BLaER1 (cell line): ENCODE data around the gene RAD18.

Source experiments
- H3K27ac ChIP-seq: shearing (Covaris generic); formaldehyde crosslinking; 2 replicates; pipeline ENCODE4 v1.8.1; 2022
- H3K27me3 ChIP-seq: shearing (Covaris generic); formaldehyde crosslinking; 2 replicates; pipeline ENCODE4 v1.8.1; 2022
- H3K36me3 ChIP-seq: shearing (Covaris generic); formaldehyde crosslinking; 2 replicates; pipeline ENCODE4 v1.8.1; 2022
- H3K4me1 ChIP-seq: shearing (Covaris generic); formaldehyde crosslinking; 2 replicates; pipeline ENCODE4 v1.8.1; 2022
- H3K4me2 ChIP-seq: shearing (Covaris generic); formaldehyde crosslinking; 2 replicates; pipeline ENCODE4 v1.8.1; 2022
- H3K4me3 ChIP-seq: shearing (Covaris generic); formaldehyde crosslinking; 2 replicates; pipeline ENCODE4 v1.8.1; 2022
- H3K9ac ChIP-seq: shearing (Covaris generic); formaldehyde crosslinking; 2 replicates; pipeline ENCODE4 v1.8.1; 2022
- H3K9me3 ChIP-seq: shearing (Covaris generic); formaldehyde crosslinking; 2 replicates; pipeline ENCODE4 v1.8.1; 2022
- H4K20me1 ChIP-seq: shearing (Covaris generic); formaldehyde crosslinking; 2 replicates; pipeline ENCODE4 v1.8.1; 2022
- Cebpa-rat ChIP-seq: shearing (Covaris generic); IDR thresholded peaks from 2 replicates; pipeline ENCODE4 v1.8.1; 2022

Gene RAD18

DNA sequence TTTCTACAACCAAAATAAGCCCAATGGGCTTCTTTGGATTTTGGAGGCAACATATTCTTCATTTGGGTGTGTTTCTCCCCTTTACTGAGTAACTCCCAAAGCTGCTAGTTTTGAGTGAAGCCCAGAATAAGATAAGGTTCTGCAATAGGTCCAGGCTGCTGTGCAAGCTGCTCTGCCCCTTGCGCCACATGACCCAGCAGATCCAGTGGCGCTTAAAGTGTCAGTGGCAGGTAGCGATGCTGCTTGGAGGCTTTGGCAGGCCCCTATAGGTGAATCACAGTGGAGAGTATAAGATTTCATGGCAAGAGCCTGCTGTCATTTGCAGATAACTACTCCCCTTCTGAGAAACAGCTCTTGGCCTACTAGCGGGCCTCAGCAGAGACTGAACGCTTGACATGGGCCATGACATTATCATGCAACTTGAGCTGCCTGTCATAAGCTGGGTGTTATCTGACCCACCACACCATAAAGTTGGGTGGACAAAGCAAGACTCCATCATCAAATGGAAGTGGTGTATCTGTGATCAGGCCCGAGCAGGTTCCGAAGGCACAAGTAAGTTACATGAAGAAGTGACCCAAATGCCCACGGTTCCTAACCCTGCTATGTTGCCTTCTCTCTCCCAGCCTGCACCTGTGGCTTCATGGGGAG lies 105.4 kb downstream of the RAD18 start:
- no peak overlapping the region for H3K4me3 ChIP-seq
- H3K36me3 ChIP-seq, result peaks cover 39% of the 10 kb centered on the region; the same call in 1 of the 2 replicates
- H3K27ac ChIP-seq, result no peak overlapping the region
- H3K27me3 ChIP-seq, result no peaks in the 10 kb centered on the region
- no peak overlapping the region for H3K9ac ChIP-seq
- H4K20me1 ChIP-seq, result no peaks in the 10 kb centered on the region
- H3K4me1 ChIP-seq, result no peaks in the 10 kb centered on the region
- TF ChIP-seq Cebpa-rat, result no peak
- no peak overlapping the region for H3K4me2 ChIP-seq
- no peaks in the 10 kb centered on the region for H3K9me3 ChIP-seq

DNA sequence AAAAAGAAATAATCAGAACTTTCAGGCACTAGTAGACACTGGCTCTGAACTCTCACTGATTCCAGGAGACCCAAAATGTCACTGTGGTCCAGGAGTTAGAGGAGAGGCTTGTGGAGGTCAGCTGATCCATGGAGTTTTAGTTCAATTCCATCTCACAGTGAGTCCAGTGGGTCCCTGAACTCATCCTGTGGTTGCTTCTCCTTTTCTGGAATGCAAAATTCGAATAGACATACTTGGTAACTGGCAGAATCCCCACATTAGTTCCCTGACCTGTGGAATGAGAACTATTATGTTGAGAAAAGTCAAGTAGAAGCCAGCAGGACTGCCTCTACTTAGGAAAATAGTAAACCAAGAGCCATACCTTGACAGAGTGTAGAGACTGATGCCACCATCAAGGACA lies 106.6 kb downstream of the RAD18 start:
- peaks cover 34% of the 10 kb centered on the region; the same call in 1 of the 2 replicates for H3K36me3 ChIP-seq
- H3K27me3 ChIP-seq, result no peaks in the 10 kb centered on the region
- H3K4me1 ChIP-seq, result no peaks in the 10 kb centered on the region
- no peak overlapping the region for H3K4me2 ChIP-seq
- H3K4me3 ChIP-seq, result no peak overlapping the region
- no peak overlapping the region for H3K9ac ChIP-seq
- H4K20me1 ChIP-seq, result no peaks in the 10 kb centered on the region
- H3K27ac ChIP-seq, result no peak overlapping the region
- H3K9me3 ChIP-seq, result no peaks in the 10 kb centered on the region
- TF ChIP-seq Cebpa-rat, result no peak

DNA sequence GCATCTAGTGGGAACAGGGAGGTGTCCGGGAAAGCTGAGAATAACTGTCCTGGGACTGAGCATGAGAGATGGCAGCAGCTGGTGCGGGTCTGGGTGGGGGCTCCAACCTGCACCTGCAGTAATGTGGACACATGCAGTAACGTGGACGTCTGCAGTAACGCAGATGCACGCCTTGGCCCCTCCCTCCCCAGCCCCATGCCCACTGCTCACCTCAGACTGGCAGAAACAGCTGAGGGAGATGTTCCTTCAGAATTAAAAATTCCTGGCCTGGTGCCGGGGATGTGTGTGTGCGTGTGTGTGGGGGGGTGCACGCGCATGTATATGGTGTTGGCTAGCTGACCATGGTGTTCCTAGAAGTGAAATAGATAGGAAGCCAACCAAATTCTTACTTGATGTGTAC lies 107.2 kb downstream of the RAD18 start:
- Histone ChIP-seq H3K9ac (no peak overlapping the region), H3K4me1 (no peaks in the 10 kb centered on the region), H4K20me1 (no peaks in the 10 kb centered on the region), H3K4me2 (no peak overlapping the region), H3K4me3 (no peak overlapping the region), H3K9me3 (no peaks in the 10 kb centered on the region), H3K27ac (no peak overlapping the region), H3K36me3 (peaks cover 34% of the 10 kb centered on the region; the same call in 1 of the 2 replicates), H3K27me3 (no peaks in the 10 kb centered on the region)
- no peak for TF ChIP-seq Cebpa-rat

DNA sequence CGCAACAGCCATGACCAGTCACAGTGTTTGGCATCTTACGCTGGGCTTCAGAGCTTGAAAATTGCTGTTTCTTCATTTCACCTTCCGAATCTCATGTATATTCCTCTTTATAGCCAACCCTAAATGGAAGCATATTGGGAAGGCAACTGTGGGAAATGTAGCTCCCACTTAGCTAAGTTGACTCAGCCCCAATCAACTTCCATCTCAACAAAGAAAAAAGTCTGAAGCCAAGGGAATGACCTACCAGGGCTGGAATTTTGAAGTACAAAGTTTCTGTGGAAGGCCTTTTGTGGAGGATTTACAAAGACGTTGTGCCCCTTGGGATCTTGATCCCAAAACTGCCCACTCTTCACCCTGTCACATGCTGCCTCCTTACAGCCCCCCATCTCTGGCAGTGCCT lies 108.6 kb downstream of the RAD18 start:
- no peaks in the 10 kb centered on the region for H4K20me1 ChIP-seq
- H3K9me3 ChIP-seq, result no peaks in the 10 kb centered on the region
- no peak overlapping the region for H3K4me3 ChIP-seq
- TF ChIP-seq Cebpa-rat, result no peak
- H3K4me1 ChIP-seq, result no peaks in the 10 kb centered on the region
- H3K27me3 ChIP-seq, result no peaks in the 10 kb centered on the region
- no peak overlapping the region for H3K9ac ChIP-seq
- H3K27ac ChIP-seq, result no peak overlapping the region
- no peak overlapping the region for H3K4me2 ChIP-seq
- peaks cover 29% of the 10 kb centered on the region; the same call in 1 of the 2 replicates for H3K36me3 ChIP-seq

DNA sequence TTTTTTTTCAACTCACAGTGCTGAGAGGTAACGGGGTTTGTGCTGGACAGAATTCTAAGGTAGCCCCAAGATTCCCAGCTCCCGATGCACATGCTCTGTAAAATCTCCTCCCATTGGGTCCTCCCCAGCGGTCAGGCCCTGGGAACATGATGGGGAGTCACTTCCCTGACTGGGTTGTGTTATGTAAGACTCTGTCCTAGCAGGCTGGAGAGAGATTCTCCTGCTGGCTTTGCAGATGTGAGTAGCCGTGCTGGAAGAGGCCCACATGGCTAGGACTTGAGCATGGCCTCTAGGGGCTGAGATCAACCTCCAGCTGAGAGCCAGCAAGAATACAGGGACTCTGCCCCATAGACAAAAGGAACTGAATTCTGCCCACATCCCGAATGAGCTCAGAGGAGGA lies 110.2 kb downstream of the RAD18 start:
- H3K36me3 ChIP-seq, result peaks cover 26% of the 10 kb centered on the region; the same call in 1 of the 2 replicates
- H3K4me3 ChIP-seq, result no peak overlapping the region
- TF ChIP-seq Cebpa-rat, result no peak
- no peaks in the 10 kb centered on the region for H4K20me1 ChIP-seq
- no peaks in the 10 kb centered on the region for H3K27me3 ChIP-seq
- H3K27ac ChIP-seq, result no peak overlapping the region
- no peaks in the 10 kb centered on the region for H3K4me1 ChIP-seq
- H3K4me2 ChIP-seq, result no peak overlapping the region
- H3K9ac ChIP-seq, result no peak overlapping the region
- no peaks in the 10 kb centered on the region for H3K9me3 ChIP-seq

DNA sequence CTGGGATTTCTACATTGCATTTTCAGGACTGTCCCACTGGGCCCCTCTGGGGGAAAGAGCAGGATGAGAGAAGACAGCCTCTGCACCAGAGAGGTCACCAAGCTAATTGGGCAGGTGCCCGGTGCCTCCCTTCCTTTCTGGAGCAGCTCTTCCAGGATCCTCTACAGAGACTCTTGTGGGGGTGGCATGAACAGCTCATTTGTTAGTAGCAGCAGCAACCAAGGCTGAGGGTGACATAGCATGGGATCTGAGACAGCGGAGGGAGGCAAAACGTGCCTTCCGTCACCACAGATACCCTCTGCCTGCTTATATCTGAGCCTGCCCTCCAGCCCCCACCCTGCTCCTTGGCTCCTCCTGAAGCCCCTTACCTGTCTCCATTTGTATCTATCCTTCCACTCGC lies 110.8 kb downstream of the RAD18 start:
- Histone ChIP-seq H3K9me3 (no peaks in the 10 kb centered on the region), H4K20me1 (no peaks in the 10 kb centered on the region), H3K9ac (no peak overlapping the region), H3K27me3 (no peaks in the 10 kb centered on the region), H3K4me2 (no peak overlapping the region), H3K4me1 (no peaks in the 10 kb centered on the region), H3K4me3 (no peak overlapping the region), H3K27ac (no peak overlapping the region), H3K36me3 (peaks cover 24% of the 10 kb centered on the region; the same call in 1 of the 2 replicates)
- no peak for TF ChIP-seq Cebpa-rat

DNA sequence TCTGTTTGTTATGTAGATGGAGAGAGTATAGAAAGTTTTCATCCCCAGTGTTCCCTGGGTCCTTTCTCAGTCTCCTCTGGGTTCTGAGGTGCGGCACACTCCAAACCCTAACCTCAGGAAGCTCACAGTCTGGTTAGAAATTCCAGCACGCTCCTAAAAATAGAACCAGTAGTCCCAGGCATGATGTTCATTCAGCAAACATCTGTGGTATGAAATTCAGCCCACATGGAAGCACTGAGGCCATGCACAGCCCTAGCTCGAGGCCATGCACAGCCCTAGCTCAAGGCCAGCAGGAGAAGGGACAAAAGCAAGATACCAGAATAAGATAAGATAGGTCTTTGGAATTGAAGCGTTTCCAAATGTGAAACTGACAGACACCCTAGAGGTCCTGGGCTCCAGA lies 111.6 kb downstream of the RAD18 start:
- Histone ChIP-seq H3K27me3 (no peaks in the 10 kb centered on the region), H4K20me1 (no peaks in the 10 kb centered on the region), H3K4me3 (no peak overlapping the region), H3K27ac (no peak overlapping the region), H3K9me3 (no peaks in the 10 kb centered on the region), H3K4me1 (no peaks in the 10 kb centered on the region), H3K9ac (no peak overlapping the region), H3K36me3 (peaks cover 19% of the 10 kb centered on the region; the same call in 1 of the 2 replicates), H3K4me2 (no peak overlapping the region)
- TF ChIP-seq Cebpa-rat, result no peak

DNA sequence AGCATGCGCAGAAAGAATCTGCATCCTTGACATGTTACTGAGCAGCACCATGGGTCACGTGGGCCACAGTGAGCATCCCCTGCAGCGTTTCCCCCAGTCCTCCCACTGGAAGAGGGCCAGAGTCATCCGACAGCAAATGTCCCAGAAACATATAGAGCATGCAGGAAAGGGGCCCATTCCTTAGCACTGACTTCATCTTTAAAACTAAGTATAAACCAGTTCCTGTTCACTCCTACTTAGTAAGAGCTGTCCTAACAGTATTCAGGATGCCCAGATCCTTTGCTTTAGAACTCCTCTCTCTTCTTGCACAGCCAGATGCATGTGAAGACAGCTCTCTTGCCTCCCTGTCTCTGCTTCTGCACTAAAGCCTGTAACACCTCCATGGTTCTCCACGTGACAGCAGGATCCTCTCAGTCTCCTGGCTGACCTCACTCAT lies 114.6 kb downstream of the RAD18 start:
- no peaks in the 10 kb centered on the region for H4K20me1 ChIP-seq
- H3K4me2 ChIP-seq, result no peak overlapping the region

DNA sequence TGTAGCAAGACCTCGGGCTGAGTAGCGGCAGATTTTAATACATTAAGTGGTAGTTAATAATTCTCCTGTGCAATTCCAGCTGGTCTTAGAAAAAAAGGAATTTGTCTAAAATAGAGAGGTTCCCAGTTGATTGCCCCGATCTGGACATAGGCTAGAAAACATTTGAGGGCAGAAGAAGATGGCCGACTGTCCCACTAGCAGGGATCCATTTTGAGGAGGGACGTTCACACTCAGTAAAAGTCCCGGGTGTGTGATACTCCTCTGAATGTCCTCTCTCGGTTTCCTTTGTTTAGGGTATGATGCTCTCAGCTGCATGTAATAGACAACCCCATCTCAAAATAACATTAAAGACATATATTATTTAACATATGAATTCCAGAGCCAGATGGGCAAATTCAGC lies 116.0 kb downstream of the RAD18 start:
- Histone ChIP-seq H3K36me3 (0 out of 2 replicates have a peak, but pooled peaks cover 6% of the 10 kb centered on the region), H4K20me1 (no peaks in the 10 kb centered on the region), H3K4me2 (no peak overlapping the region), H3K27me3 (no peaks in the 10 kb centered on the region), H3K9ac (no peak overlapping the region), H3K4me3 (no peak overlapping the region), H3K9me3 (no peaks in the 10 kb centered on the region), H3K4me1 (peaks cover 5% of the 10 kb centered on the region; the same call in 1 of the 2 replicates), H3K27ac (no peak overlapping the region)
- TF ChIP-seq Cebpa-rat, result no peak

More for the DNA sequence above, 114.6 kb downstream of the RAD18 start:
- no peaks in the 10 kb centered on the region for H3K27me3 ChIP-seq
- no peak overlapping the region for H3K9ac ChIP-seq
- 0 out of 2 replicates have a peak, but pooled peaks cover 6% of the 10 kb centered on the region for H3K36me3 ChIP-seq
- TF ChIP-seq Cebpa-rat, result no peak
- H3K4me3 ChIP-seq, result no peak overlapping the region
- no peaks in the 10 kb centered on the region for H3K9me3 ChIP-seq
- no peak overlapping the region for H3K27ac ChIP-seq
- no peaks in the 10 kb centered on the region for H3K4me1 ChIP-seq

DNA sequence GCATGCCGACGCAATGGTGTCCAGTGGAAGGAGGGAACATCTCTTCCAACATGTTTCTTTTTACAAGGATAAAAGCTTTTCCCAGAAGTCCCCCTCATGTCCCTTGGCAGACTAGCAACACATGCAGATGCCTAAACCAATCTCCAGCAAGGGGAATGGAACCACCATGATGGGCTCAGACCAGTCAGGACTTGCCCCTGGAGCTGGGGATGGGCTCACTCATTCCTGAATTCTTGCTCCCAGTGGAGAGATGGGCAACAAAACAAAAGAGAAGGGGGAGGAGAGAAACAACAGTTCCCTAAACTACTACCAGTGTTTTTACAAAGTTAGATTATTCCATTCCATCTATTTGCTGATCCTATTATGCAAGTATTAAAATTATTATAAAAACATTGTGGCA lies 117.1 kb downstream of the RAD18 start:
- no peak for TF ChIP-seq Cebpa-rat
- H3K27me3 ChIP-seq, result no peaks in the 10 kb centered on the region
- H3K27ac ChIP-seq, result no peak overlapping the region
- H3K36me3 ChIP-seq, result 0 out of 2 replicates have a peak, but pooled peaks cover 6% of the 10 kb centered on the region
- H4K20me1 ChIP-seq, result no peaks in the 10 kb centered on the region
- H3K9ac ChIP-seq, result no peak overlapping the region
- no peak overlapping the region for H3K4me3 ChIP-seq
- H3K4me2 ChIP-seq, result no peak overlapping the region
- no peaks in the 10 kb centered on the region for H3K9me3 ChIP-seq
- H3K4me1 ChIP-seq, result peaks cover 5% of the 10 kb centered on the region; the same call in 1 of the 2 replicates
